Measurements from ENCODE around the gene ZNF2. TPM values are rescaled to one million over a fixed set of nuclear protein-coding genes. Genes with fewer than 3 reads are reported as not detected.

The ZNF2 gene
- total and polyA plus RNA-seq, 11 donors, result 1.2 to 5.9 (median 3.4) TPM

GRCh38 chr2:95122197-95122551, 43.4 kb upstream of the ZNF2 start:
- Histone ChIP-seq H3K27me3 (no peaks in the 10 kb centered on the region), H3K36me3 (peaks cover 0 to 8% (median 0%) of the 10 kb centered on the region in 9 donors), H3K27ac (peak overlapping the region in 11 of 12 donors; percentile 85 to 99 (median 97)), H3K4me3 (peak overlapping the region; percentile 60 to 100 (median 88)), H3K4me1 (peaks cover 0 to 42% (median 26%) of the 10 kb centered on the region in 12 donors), H3K9me3 (no peaks in the 10 kb centered on the region)
- no peak for TF ChIP-seq POLR2A (IDR thresholded peaks at IDR 0.05)
- TF ChIP-seq, protein P1, sequence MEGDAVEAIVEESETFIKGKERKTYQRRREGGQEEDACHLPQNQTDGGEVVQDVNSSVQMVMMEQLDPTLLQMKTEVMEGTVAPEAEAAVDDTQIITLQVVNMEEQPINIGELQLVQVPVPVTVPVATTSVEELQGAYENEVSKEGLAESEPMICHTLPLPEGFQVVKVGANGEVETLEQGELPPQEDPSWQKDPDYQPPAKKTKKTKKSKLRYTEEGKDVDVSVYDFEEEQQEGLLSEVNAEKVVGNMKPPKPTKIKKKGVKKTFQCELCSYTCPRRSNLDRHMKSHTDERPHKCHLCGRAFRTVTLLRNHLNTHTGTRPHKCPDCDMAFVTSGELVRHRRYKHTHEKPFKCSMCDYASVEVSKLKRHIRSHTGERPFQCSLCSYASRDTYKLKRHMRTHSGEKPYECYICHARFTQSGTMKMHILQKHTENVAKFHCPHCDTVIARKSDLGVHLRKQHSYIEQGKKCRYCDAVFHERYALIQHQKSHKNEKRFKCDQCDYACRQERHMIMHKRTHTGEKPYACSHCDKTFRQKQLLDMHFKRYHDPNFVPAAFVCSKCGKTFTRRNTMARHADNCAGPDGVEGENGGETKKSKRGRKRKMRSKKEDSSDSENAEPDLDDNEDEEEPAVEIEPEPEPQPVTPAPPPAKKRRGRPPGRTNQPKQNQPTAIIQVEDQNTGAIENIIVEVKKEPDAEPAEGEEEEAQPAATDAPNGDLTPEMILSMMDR (IDR thresholded peaks at IDR 0.05), result no peak
- 23 to 29% (median 26%) methylated on average over 5 of the region's 5 CpGs for WGBS, 4 donors
- intact Hi-C loops (cut with DNase I), result loop anchor here in 4 of 10 donors (2.0 to 10.0 kb wide), 6 partner anchors 35 to 225 kb away; partner anchors contain the start of genes ZNF514 (in 4 of the 4) and ZNF892 (in 3 of the 4)
- peak in 2 of 4 donors; percentile 3 to 4 for ATAC-seq
- DNase-seq, result no peak

DNA sequence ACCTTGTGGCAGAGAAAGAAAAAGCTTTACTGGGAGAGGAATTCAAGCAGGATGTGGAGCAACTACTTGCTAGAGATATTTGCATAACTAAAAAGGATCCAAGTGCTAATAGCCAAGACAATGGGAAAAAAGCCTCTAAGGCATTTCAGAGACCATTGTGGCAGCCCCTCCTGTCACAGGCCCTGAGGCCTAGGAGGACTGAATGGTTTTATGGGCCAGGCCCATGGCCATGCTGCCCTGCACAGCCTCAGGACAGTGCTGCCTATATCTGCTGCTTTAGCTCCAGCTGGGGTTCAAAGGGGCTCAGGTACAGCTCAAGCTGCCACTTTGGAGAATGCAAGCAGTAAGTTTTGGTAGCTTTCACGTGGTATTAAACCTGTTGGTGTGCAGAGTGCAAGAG, 26.9 kb upstream of the ZNF2 start:
- no peak for TF ChIP-seq POLR2A (IDR thresholded peaks at IDR 0.05)
- no peak for ATAC-seq
- intact Hi-C loops (cut with DNase I), result no loop called here
- Histone ChIP-seq H3K27ac (no peak overlapping the region), H3K4me1 (no peaks in the 10 kb centered on the region), H3K27me3 (no peaks in the 10 kb centered on the region), H3K4me3 (no peak overlapping the region), H3K9me3 (peaks cover 0 to 66% (median 30%) of the 10 kb centered on the region in 12 donors), H3K36me3 (peaks cover 0 to 20% (median 0%) of the 10 kb centered on the region in 9 donors)
- DNase-seq, result no peak
- 77 to 89% (median 82%) methylated on average over 1 of the region's 1 CpG for WGBS, 4 donors

GRCh38 chr2:95143838-95144237, 21.8 kb upstream of the ZNF2 start:
- H3K36me3 ChIP-seq, result peaks cover 0 to 66% (median 0%) of the 10 kb centered on the region in 9 donors
- H3K27me3 ChIP-seq, result no peaks in the 10 kb centered on the region
- ATAC-seq (no peak), DNase-seq (no peak)
- no peaks in the 10 kb centered on the region for H3K4me1 ChIP-seq
- TF ChIP-seq, protein P1 (IDR thresholded peaks at IDR 0.05), result no peak
- TF ChIP-seq POLR2A (IDR thresholded peaks at IDR 0.05), result no peak
- intact Hi-C loops (cut with DNase I), result no loop called here
- H3K4me3 ChIP-seq, result no peak overlapping the region
- 96 to 100% (median 98%) methylated on average over 2 of the region's 2 CpGs for WGBS, 4 donors
- peaks cover 4 to 99% (median 80%) of the 10 kb centered on the region in 12 donors for H3K9me3 ChIP-seq
- no peak overlapping the region for H3K27ac ChIP-seq

DNA sequence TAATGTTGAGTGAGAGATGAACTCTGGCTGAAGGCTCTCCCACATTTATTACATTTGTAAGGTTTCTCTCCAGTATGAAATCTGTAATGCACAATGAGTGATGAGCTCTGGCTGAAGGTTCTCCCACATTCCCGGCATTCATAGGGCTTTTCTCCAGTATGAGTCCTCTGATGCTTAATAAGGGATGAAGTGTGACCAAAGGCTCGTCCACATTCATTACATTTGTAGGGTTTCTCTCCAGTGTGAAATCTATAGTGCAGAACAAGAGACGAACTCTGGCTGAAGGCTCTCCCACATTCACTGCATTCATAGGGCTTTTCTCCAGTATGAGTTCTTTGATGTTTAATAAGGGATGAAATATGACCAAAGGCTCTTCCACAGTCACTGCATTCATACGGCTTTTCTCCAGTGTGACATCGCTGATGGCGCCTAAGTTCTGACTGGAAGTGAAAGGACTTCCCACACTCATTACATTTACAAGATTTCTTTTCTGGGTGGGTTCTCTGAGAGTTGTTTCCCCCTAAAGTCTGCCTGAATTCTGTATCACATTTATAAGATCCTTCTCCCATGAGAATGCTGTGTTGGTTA, 16.1 kb upstream of the ZNF2 start:
- Histone ChIP-seq H3K4me3 (no peak overlapping the region), H3K27ac (no peak overlapping the region), H3K36me3 (peaks cover 15 to 99% (median 51%) of the 10 kb centered on the region in 9 donors), H3K9me3 (peaks cover 0 to 100% (median 92%) of the 10 kb centered on the region in 12 donors), H3K27me3 (no peaks in the 10 kb centered on the region), H3K4me1 (no peaks in the 10 kb centered on the region)
- no peak for TF ChIP-seq POLR2A (IDR thresholded peaks at IDR 0.05)
- no peak for DNase-seq
- intact Hi-C loops (cut with DNase I), result no loop called here
- 92 to 99% (median 95%) methylated on average over 6 of the region's 6 CpGs for WGBS, 4 donors
- no peak for ATAC-seq

GRCh38 chr2:95158441-95158840, 7.2 kb upstream of the ZNF2 start:
- no peak for DNase-seq
- 51 to 71% (median 58%) methylated on average over 10 of the region's 10 CpGs for WGBS, 4 donors
- H3K4me1 ChIP-seq, result peaks cover 4 to 22% (median 12%) of the 10 kb centered on the region in 12 donors
- peak overlapping the region; percentile 50 to 93 (median 81) for H3K4me3 ChIP-seq
- peaks cover 0 to 24% (median 5%) of the 10 kb centered on the region in 12 donors for H3K9me3 ChIP-seq
- no peaks in the 10 kb centered on the region for H3K27me3 ChIP-seq
- intact Hi-C loops (cut with DNase I), result loop anchor here in 4 of 10 donors (2.0 to 5.0 kb wide), 2 partner anchors 36 kb away; partner anchors contain the start of gene MRPS5 (in 3 of the 4)
- ATAC-seq, result no peak
- peaks cover 0 to 37% (median 25%) of the 10 kb centered on the region in 9 donors for H3K36me3 ChIP-seq
- H3K27ac ChIP-seq, result peak overlapping the region in 6 of 12 donors; percentile 76 to 88 (median 80)
- TF ChIP-seq, protein P1 (IDR thresholded peaks at IDR 0.05), result no peak
- TF ChIP-seq POLR2A (IDR thresholded peaks at IDR 0.05), result no peak

Measured in heart left ventricle (tissue), 16 donors.